Activated CD4-positive, alpha-beta T cell treated with anti-CD3 and anti-CD28 coated beads for 48 hours (primary cell): ENCODE data around the gene CEP290.
A peak's percentile ranks its signal among the peaks of the same experiment; 100 is the strongest.

Source experiments
- DNase-seq: peaks from one replicate; pipeline ENCODE4 v3.0.0-alpha.2; 2020

CEP290 gene

GRCh38 chr12:88141774-88142609 is at the start of gene CEP290, which contains the start of gene TMTC3:
CEP290 (minus strand) TSS chr12:88142088; CDS start chr12:88141307, 781 bp downstream.
TMTC3 (plus strand) TSS chr12:88142307; CDS start chr12:88148316, 6,009 bp downstream.
- DNase-seq, result peak; percentile 93

GRCh38 chr12:88188180-88188579 is 46.3 kb upstream of the CEP290 start:
- no peak for DNase-seq

GRCh38 chr12:88187571-88187970 is 45.7 kb upstream of the CEP290 start:
- no peak for DNase-seq

GRCh38 chr12:88185988-88186387 is 44.1 kb upstream of the CEP290 start:
- DNase-seq, result no peak

GRCh38 chr12:88185279-88185678 is 43.4 kb upstream of the CEP290 start:
- DNase-seq, result no peak

- no peak for DNase-seq
Measured at GRCh38 chr12:88184196-88184595, 42.3 kb upstream of the CEP290 start.

GRCh38 chr12:88182416-88182815 is 40.5 kb upstream of the CEP290 start:
- DNase-seq, result no peak

GRCh38 chr12:88181881-88182280 is 40.0 kb upstream of the CEP290 start:
- no peak for DNase-seq

- no peak for DNase-seq
Measured at GRCh38 chr12:88179436-88180014, 37.6 kb upstream of the CEP290 start.

GRCh38 chr12:88175544-88175943 is 33.7 kb upstream of the CEP290 start:
- no peak for DNase-seq

GRCh38 chr12:88172844-88173407 is 31.0 kb upstream of the CEP290 start:
- no peak for DNase-seq

- no peak for DNase-seq
Measured at GRCh38 chr12:88167384-88167783, 25.5 kb upstream of the CEP290 start.

GRCh38 chr12:88166179-88166578 is 24.3 kb upstream of the CEP290 start:
- no peak for DNase-seq

- DNase-seq, result no peak
Measured at GRCh38 chr12:88163371-88163770, 21.5 kb upstream of the CEP290 start.

GRCh38 chr12:88156075-88156654 is 14.3 kb upstream of the CEP290 start:
- DNase-seq, result no peak

- no peak for DNase-seq
Measured at GRCh38 chr12:88153959-88154358, 12.1 kb upstream of the CEP290 start.

- DNase-seq, result no peak
Measured at GRCh38 chr12:88150063-88150462, 8.2 kb upstream of the CEP290 start.

- DNase-seq, result no peak
Measured at GRCh38 chr12:88145567-88146505, 3.9 kb upstream of the CEP290 start.

- DNase-seq, result no peak
Measured at GRCh38 chr12:88144546-88145468, 2.9 kb upstream of the CEP290 start.

GRCh38 chr12:88144037-88144436 is 2.1 kb upstream of the CEP290 start:
- no peak for DNase-seq

- DNase-seq, result peak; percentile 37
Measured at GRCh38 chr12:88142610-88142991, 713 bp upstream of the CEP290 start.

GRCh38 chr12:88141425-88141773 is 489 bp downstream of the CEP290 start:
- DNase-seq, result no peak
